ENCODE results near the gene CALHM5. TPM values are rescaled to one million over a fixed set of nuclear protein-coding genes. Genes with fewer than 3 reads are reported as not detected.

The CALHM5 gene
- total RNA-seq, 2 experiments from 2014 or later = not detected

DNA sequence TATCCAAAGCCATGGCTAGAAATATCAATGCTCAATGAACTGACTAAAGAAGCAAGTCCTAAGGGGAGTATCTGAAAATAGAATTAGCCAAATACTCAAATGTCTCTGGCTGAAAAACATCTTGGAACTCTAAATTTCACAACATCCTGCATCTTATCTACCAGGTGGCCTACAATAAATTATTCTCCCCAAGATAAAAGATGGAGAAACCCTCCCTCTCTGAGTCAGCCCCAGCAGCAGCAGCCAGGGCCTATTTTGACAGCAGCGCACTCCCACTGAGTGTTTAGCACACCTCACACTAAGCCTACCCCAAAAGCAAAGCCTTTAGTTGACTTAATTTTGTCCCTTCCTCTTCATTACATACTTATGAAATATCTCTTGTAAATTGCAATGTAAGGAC lies 44.3 kb upstream of the CALHM5 start:
- ChIA-PET CTCF (no interaction called here), POLR2A (no interaction called here)
- DNase-seq (no peak), ATAC-seq (no peak)
- Mint-ChIP-seq H3K9me3 (no peaks in the 10 kb centered on the region), H3K27ac (no peak overlapping the region), H3K4me1 (ENCODE audit: low read depth) (peaks cover 7% of the 10 kb centered on the region), H3K36me3 (ENCODE audit: low read depth) (no peaks in the 10 kb centered on the region), H3K27me3 (peaks cover 11% of the 10 kb centered on the region), H3K4me3 (no peak overlapping the region)
- TF ChIP-seq, protein P1, sequence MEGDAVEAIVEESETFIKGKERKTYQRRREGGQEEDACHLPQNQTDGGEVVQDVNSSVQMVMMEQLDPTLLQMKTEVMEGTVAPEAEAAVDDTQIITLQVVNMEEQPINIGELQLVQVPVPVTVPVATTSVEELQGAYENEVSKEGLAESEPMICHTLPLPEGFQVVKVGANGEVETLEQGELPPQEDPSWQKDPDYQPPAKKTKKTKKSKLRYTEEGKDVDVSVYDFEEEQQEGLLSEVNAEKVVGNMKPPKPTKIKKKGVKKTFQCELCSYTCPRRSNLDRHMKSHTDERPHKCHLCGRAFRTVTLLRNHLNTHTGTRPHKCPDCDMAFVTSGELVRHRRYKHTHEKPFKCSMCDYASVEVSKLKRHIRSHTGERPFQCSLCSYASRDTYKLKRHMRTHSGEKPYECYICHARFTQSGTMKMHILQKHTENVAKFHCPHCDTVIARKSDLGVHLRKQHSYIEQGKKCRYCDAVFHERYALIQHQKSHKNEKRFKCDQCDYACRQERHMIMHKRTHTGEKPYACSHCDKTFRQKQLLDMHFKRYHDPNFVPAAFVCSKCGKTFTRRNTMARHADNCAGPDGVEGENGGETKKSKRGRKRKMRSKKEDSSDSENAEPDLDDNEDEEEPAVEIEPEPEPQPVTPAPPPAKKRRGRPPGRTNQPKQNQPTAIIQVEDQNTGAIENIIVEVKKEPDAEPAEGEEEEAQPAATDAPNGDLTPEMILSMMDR (IDR thresholded peaks at IDR 0.05) = no peak
- intact Hi-C loops (cut with micrococcal nuclease) = no loop called here

DNA sequence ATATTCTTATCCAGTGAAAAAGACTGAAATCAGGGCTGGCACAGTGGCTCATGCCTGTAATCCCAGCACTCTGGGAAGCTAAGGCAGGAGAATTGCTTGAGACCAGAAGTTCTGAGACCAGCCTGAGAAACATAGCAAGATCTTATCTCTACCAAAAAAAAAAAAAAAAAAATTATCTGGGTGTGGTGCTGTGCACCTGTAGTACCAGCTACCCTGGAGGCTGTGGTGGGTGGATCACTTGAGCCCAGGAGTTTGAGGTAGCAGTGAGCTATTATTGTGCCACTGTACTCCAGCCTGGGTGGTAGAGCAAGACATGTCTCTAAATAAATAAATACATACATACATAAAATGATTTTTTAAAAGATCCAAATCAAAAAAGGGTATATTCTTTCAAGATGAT lies 43.9 kb upstream of the CALHM5 start:
- Mint-ChIP-seq H3K9me3 (no peaks in the 10 kb centered on the region), H3K4me3 (no peak overlapping the region), H3K27ac (no peak overlapping the region), H3K4me1 (ENCODE audit: low read depth) (peaks cover 6% of the 10 kb centered on the region), H3K27me3 (peaks cover 11% of the 10 kb centered on the region), H3K36me3 (ENCODE audit: low read depth) (no peaks in the 10 kb centered on the region)
- no peak for DNase-seq
- intact Hi-C loops (cut with micrococcal nuclease) = no loop called here
- ATAC-seq = no peak
- POLR2A ChIA-PET = no interaction called here
- TF ChIP-seq, protein P1 (IDR thresholded peaks at IDR 0.05) = no peak
- CTCF ChIA-PET = no interaction called here

DNA sequence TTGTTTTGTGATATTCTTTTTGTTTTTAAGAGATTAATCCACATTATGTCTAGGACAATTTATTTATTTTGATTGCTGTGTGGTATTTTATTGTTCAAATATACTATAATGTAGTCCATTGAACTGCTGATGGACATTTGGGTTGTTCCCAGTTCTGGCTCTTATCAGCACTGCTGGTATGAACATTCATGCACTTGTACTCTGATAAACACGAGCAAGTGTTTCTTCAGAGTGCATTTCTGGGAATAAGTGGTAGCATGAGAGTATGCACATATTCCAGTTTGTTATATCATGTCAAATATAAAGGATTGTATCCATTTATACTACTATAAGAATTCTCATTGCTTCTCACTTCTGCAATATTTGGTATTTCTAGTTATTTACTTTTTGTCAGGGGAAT lies 43.1 kb upstream of the CALHM5 start:
- DNase-seq (no peak), ATAC-seq (no peak)
- Mint-ChIP-seq H3K27ac (no peak overlapping the region), H3K9me3 (no peaks in the 10 kb centered on the region), H3K27me3 (peaks cover 7% of the 10 kb centered on the region), H3K36me3 (ENCODE audit: low read depth) (no peaks in the 10 kb centered on the region), H3K4me1 (ENCODE audit: low read depth) (peaks cover 4% of the 10 kb centered on the region), H3K4me3 (no peak overlapping the region)
- CTCF ChIA-PET = no interaction called here
- POLR2A ChIA-PET = no interaction called here
- TF ChIP-seq, protein P1 (IDR thresholded peaks at IDR 0.05) = no peak
- intact Hi-C loops (cut with micrococcal nuclease) = no loop called here

DNA sequence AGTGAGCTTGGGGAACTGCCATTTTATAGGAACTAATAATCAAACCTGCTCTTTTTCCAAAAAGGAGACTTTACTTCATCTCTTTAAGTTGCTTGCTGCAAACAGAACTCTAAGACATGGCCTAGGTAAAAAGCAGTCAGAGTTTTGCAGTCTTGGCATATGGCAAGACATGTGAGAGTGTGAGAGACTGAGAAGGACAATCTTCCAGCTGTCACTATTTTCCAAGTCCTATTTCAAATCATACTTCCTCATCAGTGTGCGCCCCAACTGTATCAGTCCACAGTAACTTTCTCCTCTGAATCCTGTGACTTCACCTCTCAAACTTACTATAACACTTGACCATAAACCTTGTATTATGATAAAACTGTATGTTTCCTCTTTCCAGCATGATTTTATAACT lies 39.9 kb upstream of the CALHM5 start:
- no peak overlapping the region for H3K4me3 Mint-ChIP-seq
- H3K4me1 Mint-ChIP-seq (ENCODE audit: low read depth) = peaks cover 19% of the 10 kb centered on the region
- H3K27ac Mint-ChIP-seq = no peak overlapping the region
- POLR2A ChIA-PET = no interaction called here
- no peak for ATAC-seq
- CTCF ChIA-PET = no interaction called here
- intact Hi-C loops (cut with micrococcal nuclease) = no loop called here
- H3K9me3 Mint-ChIP-seq = no peaks in the 10 kb centered on the region
- DNase-seq = no peak
- no peaks in the 10 kb centered on the region for H3K36me3 Mint-ChIP-seq (ENCODE audit: low read depth)
- TF ChIP-seq, protein P1 (IDR thresholded peaks at IDR 0.05) = no peak
- peaks cover 2% of the 10 kb centered on the region for H3K27me3 Mint-ChIP-seq

DNA sequence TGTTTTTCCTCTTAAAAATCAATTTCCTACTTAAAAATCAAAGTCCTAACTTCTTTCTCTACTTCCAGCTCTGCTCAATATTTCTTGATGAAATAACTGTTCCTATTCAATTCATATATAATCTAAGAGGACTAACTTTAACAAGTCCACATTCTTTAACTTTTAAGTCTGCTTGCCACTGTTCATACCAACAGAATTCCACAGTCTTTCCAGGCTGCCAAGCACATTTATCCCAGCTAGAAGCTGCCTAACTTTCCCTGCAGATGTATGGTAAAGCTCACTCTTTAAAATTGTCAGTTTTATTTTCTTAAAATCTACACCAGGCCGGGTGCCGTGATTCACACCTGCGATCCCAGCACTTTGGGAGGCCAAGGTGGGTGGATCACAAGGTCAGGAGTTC lies 38.7 kb upstream of the CALHM5 start:
- POLR2A ChIA-PET = no interaction called here
- intact Hi-C loops (cut with micrococcal nuclease) = no loop called here
- CTCF ChIA-PET = no interaction called here
- Mint-ChIP-seq H3K9me3 (no peaks in the 10 kb centered on the region), H3K27me3 (peaks cover 2% of the 10 kb centered on the region), H3K4me1 (ENCODE audit: low read depth) (peaks cover 19% of the 10 kb centered on the region), H3K27ac (no peak overlapping the region), H3K36me3 (ENCODE audit: low read depth) (no peaks in the 10 kb centered on the region), H3K4me3 (no peak overlapping the region)
- TF ChIP-seq, protein P1 (IDR thresholded peaks at IDR 0.05) = no peak
- ATAC-seq = no peak
- DNase-seq = no peak
